Measurements from ENCODE around the gene GRIK3. TPM values are rescaled to one million over a fixed set of nuclear protein-coding genes. Genes with fewer than 3 reads are reported as not detected.

GRIK3 gene
- total RNA-seq, 6 experiments from 2014 or later: 0.07 TPM; not detected in 5

- no peaks in the 10 kb centered on the region for H3K36me3 ChIP-seq
- no peak for ATAC-seq
- DNase-seq: no peak
- no peaks in the 10 kb centered on the region for H3K9me3 ChIP-seq
- TF ChIP-seq POLR2A (IDR thresholded peaks at IDR 0.05): no peak
- no peak for TF ChIP-seq CTCF (IDR thresholded peaks at IDR 0.05)
- H3K27me3 ChIP-seq: no peaks in the 10 kb centered on the region
- 14% methylated on average over 2 of the region's 2 CpGs for WGBS (ENCODE audit: insufficient coverage, low coverage, low lambda C conversion rate, missing lambda C conversion rate)
- H3K4me1 ChIP-seq: no peaks in the 10 kb centered on the region
- intact Hi-C loops (cut with DNase I): no loop called here
- H3K27ac ChIP-seq: no peak overlapping the region
- H3K4me3 ChIP-seq: no peak overlapping the region
Observed at GRCh38 chr1:37076168-37076567, 41.9 kb upstream of the GRIK3 start.

GRCh38 chr1:37073854-37074379, 39.6 kb upstream of the GRIK3 start:
- DNase-seq: no peak
- WGBS (ENCODE audit: insufficient coverage, low coverage, low lambda C conversion rate, missing lambda C conversion rate): 12% methylated on average over 2 of the region's 9 CpGs
- Histone ChIP-seq H3K9me3 (no peaks in the 10 kb centered on the region), H3K27me3 (no peaks in the 10 kb centered on the region), H3K27ac (no peak overlapping the region), H3K36me3 (no peaks in the 10 kb centered on the region), H3K4me3 (no peak overlapping the region), H3K4me1 (no peaks in the 10 kb centered on the region)
- no peak for TF ChIP-seq POLR2A (IDR thresholded peaks at IDR 0.05)
- no peak for TF ChIP-seq CTCF (IDR thresholded peaks at IDR 0.05)
- ATAC-seq: no peak
- intact Hi-C loops (cut with DNase I): no loop called here

GRCh38 chr1:37073152-37073853, 39.0 kb upstream of the GRIK3 start:
- intact Hi-C loops (cut with DNase I): no loop called here
- H3K4me3 ChIP-seq: no peak overlapping the region
- ATAC-seq (no peak), DNase-seq (no peak)
- no peak overlapping the region for H3K27ac ChIP-seq
- 41% methylated on average over 7 of the region's 9 CpGs for WGBS (ENCODE audit: insufficient coverage, low coverage, low lambda C conversion rate, missing lambda C conversion rate)
- no peak for TF ChIP-seq CTCF (IDR thresholded peaks at IDR 0.05)
- TF ChIP-seq POLR2A (IDR thresholded peaks at IDR 0.05): no peak
- H3K9me3 ChIP-seq: no peaks in the 10 kb centered on the region
- H3K27me3 ChIP-seq: no peaks in the 10 kb centered on the region
- H3K36me3 ChIP-seq: no peaks in the 10 kb centered on the region
- H3K4me1 ChIP-seq: no peaks in the 10 kb centered on the region

- ATAC-seq: no peak
- intact Hi-C loops (cut with DNase I): no loop called here
- DNase-seq: no peak
- Histone ChIP-seq H3K4me1 (no peaks in the 10 kb centered on the region), H3K4me3 (no peak overlapping the region), H3K9me3 (no peaks in the 10 kb centered on the region), H3K27ac (no peak overlapping the region), H3K36me3 (no peaks in the 10 kb centered on the region), H3K27me3 (no peaks in the 10 kb centered on the region)
- TF ChIP-seq CTCF (IDR thresholded peaks at IDR 0.05) (no peak), POLR2A (IDR thresholded peaks at IDR 0.05) (no peak)
- WGBS (ENCODE audit: insufficient coverage, low coverage, low lambda C conversion rate, missing lambda C conversion rate): 51% methylated on average over 4 of the region's 7 CpGs
Observed at GRCh38 chr1:37071829-37072228, 37.5 kb upstream of the GRIK3 start.

All from right lobe of liver (tissue), 6 donors.